NCI-H446 treated with DMSO at 0.1 percent for 48 hours (cell line): Measurements from ENCODE around the gene C1QTNF5.
"Not testable (repeated sequence)": the region's sequence is repeated elsewhere in the genome, so short reads cannot be mapped to it uniquely, and the experiment has no call there.

ENCODE experiments used
- DNase-seq: peaks from one replicate; lab custom pipeline; 2025; lab: John Stamatoyannopoulos, UW

The C1QTNF5 gene, protein sequence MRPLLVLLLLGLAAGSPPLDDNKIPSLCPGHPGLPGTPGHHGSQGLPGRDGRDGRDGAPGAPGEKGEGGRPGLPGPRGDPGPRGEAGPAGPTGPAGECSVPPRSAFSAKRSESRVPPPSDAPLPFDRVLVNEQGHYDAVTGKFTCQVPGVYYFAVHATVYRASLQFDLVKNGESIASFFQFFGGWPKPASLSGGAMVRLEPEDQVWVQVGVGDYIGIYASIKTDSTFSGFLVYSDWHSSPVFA

DNA sequence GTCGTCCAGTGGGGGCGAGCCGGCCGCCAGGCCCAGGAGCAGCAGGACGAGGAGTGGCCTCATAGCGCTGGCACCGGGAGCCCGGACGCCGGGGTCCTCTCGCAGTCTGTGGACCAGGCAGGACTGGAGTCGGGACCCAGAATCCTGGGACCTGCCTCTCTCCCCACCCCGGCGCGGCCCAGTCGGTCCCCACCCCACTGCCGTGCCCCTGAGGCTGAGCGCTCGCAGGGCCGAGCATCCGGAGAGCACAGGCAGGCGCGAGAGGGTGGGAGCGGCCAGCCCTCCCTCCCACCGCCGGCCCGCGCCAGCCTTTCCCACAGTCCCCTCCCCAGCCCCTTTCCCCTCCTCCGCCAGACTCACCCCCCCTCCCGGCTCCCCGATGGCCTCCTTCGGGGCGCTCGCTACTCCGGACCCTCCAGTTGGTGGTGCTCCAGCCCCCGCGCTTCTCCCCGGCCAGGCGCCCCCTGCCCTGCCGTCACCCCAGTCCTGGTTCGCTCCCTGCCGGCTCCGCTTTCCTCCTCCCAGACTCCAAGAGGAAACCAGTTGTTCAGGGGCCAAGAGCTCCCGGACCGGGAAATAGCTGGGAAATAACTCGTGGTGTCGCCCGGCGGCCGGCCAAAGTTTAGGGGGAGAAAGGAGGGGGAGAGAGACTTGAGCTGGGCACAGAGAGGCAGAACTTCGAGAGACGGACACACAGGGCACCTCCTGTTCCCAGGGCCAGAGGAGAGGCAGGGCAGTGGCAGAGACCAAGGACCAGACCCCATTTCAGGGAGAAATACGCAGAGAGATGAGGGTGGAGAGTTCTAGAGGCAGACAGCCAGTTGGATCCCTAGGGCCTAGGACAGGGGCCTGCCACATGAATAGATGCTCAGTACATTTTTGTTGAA, at the start of gene C1QTNF5:
Gene C1QTNF5 (minus strand): TSS at position 549 of the 887 bp plus-strand sequence. CDS start 486 bp downstream, at position 63.
- DNase-seq, result no peak

DNA sequence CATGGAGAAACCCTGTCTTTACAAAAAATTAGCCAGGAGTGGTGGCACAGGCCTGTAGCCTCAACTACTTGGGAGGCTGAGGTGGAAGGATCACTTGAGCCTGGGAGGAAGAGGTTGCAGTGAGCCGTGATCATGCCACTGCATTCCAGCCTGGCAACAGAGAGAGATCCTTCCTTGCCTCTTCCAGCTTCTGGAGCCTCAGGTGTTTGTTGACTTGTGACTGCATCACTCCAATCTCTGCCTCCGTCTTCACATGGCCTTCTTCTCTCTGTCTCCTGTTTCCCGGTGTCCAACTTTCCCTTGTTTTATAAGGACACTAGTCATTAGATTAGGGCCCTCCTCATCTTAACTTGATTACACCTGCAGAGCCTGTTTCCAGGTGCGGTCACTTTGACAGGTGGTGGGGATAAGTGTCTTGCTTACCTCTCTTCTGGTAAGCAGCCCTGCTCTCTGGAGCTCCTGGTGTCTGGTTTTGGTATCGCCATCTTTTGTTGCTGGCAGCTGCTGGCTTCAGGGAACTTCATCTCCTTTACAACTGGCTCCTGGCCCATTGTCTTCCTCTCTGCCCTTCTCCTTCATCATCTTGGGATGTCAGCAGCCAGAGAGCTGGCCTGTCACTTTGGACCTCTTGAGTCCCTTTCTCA, 49.0 kb upstream of the C1QTNF5 start:
- no peak for DNase-seq

DNA sequence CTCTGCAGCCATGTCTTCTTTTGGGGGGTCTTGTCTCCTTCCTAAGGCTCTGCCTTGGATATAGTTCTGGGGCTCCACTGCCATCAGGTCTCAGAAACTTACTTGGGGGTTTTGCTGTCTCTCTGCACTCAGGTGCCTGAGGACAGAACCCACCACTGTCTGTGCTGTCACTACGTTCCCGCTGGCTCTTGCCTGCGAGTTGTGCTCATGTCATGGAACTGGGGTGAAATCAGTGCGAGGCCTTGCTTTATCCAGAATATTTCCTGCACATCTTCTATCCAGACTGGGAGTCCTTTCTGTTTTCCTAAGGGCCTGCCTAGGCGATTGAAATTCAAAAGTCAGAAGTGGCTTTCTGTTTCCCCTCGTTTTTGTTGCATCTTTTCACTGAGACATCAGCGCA, 47.4 kb upstream of the C1QTNF5 start:
- no peak for DNase-seq

DNA sequence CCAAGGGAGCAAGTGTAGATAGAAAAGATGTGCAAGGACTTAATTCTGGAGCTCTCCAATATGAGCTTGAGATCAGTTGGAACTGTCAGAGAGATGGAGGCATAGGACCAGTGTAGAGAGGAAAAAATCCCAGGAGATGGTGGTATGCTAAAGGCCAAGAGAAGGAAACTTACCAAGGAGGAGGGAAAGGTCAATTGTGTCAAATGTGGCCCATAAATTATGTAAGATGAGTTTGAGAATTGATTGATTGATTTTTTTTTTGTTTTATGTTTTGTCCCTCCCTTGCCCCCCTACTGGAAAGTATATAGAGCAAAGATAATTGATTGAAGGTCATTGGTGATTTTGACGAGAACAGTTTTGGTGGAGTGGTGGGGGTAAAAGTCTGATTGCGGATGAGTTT, 43.6 kb upstream of the C1QTNF5 start:
- no peak for DNase-seq

DNA sequence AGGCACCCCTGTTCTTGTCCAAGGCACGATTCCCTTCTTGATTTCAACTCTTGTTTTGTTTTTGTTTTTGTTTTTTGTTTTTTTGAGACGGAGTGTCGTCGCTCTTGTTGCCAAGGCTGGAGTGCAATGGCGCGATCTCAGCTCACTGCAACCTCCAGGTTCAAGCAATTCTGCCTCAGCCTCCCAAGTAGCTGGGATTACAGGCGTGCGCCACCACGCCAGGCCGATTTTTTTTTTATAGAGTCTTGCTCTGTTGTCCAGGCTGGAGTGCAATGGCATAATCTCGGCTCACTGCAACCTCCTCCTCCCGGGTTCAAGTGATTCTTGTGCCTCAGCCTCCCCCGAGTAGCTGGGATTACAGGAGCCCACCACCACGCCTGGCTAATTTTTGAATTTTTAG, 41.8 kb upstream of the C1QTNF5 start:
- DNase-seq, result not testable (repeated sequence)

DNA sequence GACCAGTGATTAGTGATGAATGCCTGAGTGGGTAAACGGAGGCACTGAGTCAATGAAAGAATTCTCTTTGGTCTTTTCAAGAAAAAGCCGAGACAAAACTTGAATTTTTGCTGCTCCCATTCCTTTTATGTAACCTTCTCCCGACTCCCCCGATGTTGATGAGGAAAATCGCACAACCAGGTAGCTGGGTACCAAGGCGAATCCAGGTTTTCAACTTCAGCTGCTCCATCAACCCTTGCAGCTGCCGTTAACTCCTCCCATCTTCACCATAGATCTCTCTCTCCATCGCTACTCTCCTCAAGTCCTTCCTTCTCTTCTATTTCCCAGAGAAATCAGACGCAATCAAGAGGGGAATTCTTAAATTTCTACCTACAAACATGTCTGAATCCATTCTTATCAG, 41.4 kb upstream of the C1QTNF5 start:
- DNase-seq, result no peak

DNA sequence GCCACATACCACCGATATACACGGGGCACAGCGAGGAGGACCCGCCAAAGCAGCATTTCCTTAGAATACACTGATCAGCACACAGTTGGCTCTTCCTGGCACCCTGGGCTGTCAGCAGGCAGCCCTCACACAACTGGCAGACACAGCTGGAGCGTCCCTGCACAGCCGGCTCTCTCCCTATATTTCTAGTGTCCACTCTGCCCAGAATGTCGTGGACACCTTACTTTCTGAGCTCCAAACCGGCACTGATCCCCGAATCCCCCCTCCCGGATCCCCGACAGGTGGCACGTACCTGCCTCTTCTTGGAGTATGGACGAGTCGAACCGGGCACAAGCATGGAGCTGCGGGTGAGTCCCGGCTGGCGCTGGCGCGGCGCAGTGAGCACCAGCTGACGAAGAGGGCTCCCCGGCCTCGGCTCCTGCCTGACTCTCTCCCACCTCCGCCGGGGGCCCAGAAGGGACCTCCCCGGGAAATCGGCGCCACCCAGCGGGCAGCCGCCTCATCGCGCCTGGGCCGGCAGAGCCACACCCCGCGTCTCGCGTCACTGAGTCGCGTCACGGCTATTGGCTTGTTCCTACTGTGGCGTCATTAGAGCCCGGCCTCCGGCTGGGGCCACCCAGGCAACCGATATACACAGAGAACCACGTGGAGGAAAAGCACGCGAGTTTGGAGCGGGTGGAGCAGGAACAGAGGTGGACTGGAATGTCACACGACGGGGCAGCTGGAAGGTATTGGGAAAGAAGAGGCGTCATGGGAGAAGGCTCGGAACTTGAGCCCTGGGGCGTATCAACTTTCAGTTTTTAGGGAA, 40.7 kb upstream of the C1QTNF5 start, which contains the start of gene USP2:
Gene USP2 (minus strand): TSS at position 510 of the 808 bp plus-strand sequence. CDS start 8,210 bp downstream, outside the sequence.
- peak; percentile 89 for DNase-seq

DNA sequence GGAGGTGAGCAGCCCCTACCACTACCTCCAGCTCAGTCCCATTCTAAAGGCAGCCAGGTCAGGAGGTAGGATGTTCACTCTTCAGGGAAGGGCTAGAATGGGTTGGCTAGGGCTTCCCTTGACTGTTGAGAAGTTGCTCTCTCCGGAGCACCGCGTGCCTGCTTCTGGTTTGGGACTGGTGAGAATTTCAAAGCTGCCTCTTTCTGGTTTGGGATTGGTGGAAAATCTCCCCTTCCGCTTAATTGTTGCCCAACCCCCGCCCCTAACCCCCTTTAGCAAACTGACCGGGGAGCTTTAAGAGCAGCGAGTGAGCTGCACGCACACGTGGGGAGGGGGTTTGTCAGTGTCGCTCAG, 40.1 kb upstream of the C1QTNF5 start:
- DNase-seq, result no peak

DNA sequence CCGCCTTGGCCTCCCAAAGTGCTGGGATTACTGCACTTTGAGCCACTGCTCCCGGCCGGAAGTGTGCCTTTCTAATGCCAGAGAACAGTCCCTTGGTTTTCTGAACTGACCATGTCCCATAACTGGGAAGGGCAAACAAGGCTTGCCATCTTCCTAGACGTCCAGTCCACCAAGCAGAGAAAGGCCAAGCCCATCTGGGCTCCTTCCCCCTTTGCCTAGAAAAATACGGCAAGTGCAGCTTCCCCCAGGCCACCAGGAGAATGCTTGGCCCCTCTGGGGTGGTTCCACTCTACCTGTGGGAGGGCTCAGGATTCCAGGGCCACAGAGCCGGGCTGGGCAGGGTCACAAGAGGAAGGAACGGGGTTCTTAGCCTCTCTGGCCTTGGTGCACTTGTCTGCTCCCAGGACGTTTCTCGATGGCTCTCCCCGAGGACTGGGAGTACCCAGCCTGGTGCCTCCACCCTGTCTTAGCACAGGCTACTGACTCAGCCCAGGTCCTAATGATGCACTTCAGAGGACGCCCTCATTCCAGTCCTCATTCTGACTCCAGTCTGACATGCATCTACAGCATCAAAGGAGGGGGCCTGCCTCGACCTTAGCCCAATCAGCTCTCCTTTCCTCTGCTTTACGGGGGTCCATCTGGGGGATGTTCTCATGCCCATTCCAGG, 39.6 kb upstream of the C1QTNF5 start:
- no peak for DNase-seq

DNA sequence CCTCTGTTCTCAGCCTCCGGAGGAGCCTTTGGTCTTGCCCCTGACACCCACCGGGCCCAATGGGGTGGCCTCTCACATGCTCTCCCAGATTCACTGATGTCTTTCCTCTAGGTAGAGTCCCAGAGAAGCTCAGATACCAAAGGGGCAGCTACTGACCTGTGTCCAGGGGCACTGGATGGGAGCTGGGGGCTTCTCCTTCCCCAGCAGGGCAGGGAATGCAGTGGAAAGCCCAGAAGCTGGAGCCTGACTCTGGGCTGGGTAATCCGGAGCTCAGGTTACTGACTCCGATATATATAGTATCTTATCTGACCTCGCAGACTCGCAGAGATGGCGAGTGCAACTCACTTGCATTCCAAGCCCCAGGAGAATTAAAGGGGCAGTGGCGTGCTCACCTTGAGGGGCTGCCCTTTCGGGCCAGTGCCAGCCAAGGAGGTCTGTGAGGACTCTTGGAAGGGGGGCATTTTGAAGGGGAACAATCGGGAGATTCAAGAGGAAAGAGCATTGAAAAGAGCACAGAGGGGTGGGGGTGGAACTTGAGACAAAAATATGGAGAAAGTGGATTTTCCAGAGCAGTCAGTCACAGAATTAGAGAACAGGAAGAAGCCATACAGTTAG, 38.3 kb upstream of the C1QTNF5 start:
- no peak for DNase-seq

DNA sequence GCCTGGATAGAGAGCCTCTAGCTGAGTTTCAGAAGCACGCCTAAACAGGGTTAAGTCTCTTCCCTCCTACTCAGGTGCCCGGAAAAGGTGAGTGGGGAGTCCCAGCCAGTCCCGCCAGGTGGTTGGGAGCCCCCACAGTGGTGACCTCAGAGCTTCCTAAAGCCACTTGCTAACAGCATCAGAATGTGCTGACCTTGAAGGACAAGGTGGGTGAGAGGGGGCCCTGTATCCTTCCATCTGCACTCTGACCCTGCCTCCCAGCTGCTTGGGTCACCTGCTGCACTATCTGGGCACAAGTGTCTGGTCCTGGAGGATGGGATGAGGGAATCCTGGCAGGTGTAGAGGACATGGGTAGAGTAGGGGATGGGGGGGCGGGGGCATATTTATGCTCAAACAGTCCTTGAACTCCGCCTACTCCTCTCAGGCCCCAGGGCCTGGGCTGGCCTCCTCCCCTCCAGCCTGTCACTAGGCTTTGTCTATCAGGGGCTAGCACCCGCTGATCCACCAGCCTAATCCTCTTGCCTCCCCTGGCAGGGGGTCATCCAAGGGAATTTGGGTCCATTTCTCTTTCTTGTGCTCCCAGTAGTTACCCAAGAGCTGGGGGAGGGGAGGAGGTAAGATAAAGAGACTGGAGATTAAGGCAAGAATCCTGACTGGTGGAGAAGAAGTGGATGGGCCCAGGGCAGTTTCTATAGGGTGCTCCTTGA, 37.4 kb upstream of the C1QTNF5 start:
- DNase-seq, result no peak

DNA sequence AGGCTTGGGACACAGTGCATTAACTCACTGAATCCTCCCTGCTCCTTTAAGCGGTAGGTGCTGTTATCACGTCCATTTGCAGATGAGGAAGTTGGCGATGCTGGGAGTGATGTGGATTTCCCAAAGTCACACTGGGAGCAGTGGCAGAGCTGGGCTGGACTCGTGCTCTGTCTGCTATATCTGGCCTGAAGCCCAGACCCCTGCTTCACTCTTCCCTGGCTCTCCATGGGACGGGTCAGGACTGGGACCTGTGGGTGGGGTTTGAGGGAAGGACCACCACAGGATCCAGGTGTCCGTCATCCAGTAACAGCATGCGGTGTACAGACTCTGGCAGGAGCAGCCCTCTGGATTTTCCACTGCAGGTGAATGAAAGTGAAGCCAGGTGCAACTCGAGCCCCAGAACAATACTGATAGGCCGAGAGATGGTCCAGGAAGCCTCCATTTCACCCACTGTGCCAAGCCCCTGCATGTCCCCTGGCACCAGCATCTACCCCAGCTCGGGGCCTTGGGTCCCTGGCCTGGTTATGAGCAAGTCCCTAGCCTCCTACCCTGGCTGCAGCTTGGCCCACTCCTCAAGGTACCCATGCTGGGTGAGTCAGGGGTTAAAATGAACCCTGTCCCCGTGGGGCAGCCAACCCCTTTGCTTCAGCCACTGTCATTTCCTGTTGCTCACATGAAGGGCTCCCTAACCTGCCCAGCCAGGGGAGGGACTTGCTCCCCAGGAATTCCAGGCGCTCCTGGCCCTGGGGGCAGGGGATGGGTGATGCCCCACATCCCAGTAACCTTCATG, 36.6 kb upstream of the C1QTNF5 start:
- DNase-seq, result no peak

DNA sequence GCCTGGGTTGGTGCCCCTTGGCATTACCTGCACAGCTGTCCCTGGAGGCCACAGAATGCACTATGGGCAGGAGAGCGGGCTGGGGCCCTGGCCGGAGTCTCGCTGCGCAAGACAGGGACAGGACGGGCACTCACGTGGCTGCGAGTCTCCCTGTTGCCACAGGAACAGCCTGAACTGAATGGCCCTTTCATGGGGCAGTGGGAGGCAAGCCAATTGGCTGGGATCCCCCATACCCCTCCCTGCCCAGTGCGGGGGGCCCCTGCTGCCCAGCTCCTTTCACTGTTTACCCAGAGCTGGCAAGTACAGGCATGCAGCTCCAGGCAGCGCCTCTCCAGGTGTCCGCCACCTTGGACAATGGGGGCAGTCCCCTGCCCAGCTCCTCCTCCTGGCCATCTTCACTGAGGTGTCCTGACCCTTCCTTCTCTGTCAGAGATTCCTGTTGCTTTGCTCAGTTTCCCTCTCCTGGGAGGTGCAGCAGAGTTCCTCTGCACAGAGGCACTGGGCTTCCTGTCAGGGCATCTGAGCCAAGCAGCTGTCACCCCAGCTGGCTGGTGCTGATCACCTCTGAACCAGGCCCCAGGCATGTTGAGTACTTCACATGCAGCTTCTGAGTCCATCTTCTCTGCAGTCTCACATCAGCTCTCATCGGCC, 35.6 kb upstream of the C1QTNF5 start:
- peak; percentile 59 for DNase-seq

DNA sequence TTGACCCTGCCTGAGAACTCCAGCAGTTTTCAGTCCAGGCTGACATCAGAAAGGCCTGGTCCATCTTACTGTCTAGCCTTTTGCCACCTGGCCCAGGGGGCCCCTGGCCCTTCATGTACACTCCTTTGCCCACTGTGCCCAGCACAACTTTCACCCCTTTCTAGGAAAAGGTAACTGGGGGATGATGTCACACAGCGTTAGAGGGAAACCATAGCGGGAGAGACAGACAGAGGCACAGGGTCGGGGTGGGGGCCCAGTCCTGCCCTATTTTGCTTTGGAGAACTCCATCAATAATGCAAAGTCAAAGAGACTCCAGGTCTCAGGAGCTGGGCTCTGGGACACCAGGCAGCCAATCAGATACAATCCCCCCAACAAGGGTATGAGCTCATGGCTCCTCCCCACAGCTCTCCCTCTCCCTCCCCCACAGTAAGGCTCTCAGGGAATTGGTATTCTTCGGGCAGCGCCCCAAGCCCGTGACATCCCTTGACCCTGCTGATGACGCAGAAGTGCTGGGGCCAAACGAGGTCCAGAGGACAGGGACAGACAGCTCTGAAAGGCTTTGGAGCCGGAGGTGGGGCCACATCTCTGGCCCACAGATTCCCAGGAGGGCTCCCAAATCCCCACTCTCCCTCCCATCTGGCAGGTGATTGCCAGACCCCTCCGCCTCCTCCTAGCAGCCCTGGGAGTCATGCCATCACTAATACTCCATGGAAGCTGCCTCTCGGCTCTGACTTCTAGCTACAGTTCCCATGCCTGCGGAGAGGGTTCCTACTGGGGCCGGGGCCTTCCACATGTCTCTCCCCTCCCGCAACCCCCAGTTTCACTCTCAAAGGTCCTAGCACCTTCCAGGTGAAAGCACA, 34.9 kb upstream of the C1QTNF5 start:
- DNase-seq, result peak; percentile 84

DNA sequence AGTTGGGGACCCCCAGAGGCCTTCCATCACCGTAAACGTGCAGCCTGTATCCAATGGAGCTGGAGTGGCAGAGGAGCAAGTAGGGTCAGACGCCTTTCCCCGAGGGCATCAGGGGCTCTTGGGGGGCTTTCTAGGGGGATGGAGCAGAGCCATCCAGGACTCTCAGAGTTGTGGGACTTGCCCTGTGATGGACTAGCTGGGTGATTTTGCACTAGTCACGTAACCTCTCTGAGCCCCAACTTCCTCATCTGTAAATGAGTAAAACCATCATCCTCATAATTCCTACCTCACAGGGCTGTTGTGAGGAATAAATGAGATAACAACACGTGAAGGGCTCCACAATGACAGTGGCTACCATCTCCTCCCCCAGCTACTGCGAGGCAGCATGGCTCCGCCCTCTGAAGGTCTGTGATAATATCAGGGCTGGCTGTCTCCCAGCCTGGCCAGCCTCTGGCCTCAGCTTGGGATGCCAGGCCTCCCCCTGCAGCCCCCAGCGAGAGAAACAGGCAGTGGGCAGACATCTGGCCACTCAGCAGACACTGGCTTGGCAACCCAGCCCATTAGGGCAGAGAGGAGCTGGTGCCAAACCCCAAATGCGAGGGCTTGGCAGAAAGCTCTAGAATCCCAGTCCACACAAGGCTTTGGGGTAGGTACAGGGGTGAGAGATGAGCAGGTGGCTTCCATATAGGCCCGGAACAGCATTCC, 34.1 kb upstream of the C1QTNF5 start:
- DNase-seq, result peak; percentile 46

DNA sequence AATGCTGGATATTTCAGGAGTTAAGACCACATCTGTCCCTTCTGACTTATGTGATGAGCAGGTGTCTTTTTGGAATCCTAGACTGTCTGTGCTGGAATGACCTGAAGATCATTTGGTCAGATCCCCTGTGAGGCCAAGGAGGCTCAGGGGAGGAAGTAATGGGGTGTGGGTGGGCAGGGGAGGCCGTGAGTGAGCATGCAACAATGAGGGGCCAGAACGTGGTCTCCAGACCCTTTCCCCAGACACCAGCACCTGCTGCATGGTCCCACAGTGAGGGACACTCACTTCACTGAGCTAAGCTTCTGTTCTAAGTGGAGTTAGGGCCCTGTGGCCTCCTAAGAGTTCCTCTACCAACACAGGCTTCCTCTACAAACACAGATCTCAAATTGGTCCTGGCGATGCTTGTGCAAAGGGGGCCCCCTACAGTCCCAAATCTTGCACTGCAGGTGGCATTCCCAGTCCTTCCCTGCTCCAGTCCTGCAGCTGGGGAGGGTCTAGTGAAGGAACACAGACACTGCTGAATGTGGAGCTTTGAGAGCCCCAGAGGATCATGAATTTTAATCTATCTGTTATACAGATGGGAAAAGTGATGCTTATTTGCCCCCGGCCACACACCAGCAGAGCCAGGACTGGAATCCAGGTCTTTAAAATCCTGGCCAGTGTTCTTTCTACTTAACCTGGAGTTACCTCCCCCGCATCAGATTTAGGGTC, 33.4 kb upstream of the C1QTNF5 start:
- peak; percentile 54 for DNase-seq
